Kidney epithelial cell (primary cell): ENCODE measurements around the gene RASA1. TPM values are rescaled to one million over a fixed set of nuclear protein-coding genes. Genes with fewer than 3 reads are reported as not detected.

ENCODE experiments used
- DNase-seq: peaks from one replicate; pipeline ENCODE4 v3.0.0-alpha.2; 2010; ENCODE audit warnings: low read depth
- H3K27me3 ChIP-seq: 2 replicates; pipeline ENCODE4 v1.6.0; 2011; ENCODE audit warnings: low read length; ENCODE audit not compliant: control insufficient read depth, insufficient read depth
- H3K36me3 ChIP-seq: 2 replicates; pipeline ENCODE4 v1.5.1; 2011; ENCODE audit warnings: low read length; ENCODE audit not compliant: control insufficient read depth, insufficient read depth
- H3K4me3 ChIP-seq: 2 replicates; pipeline ENCODE4 v1.5.1; 2011; ENCODE audit warnings: low read depth, mild to moderate bottlenecking, control low read depth, low read length
- CTCF ChIP-seq: IDR thresholded peaks from 2 replicates; pipeline ENCODE4 v1.5.1; 2011; ENCODE audit warnings: mild to moderate bottlenecking, moderate library complexity, low read length, control low read depth, inconsistent platforms; ENCODE audit not compliant: insufficient read depth, poor library complexity, severe bottlenecking
- total RNA-seq: library from RNA; depleted of rRNA; stranded (reverse); fragments of >200 nt; gene quantifications from 2 replicates; pipeline ENCODE4 v1.2.3, GENCODE V29; 2015

RASA1 gene
- total RNA-seq, 1 donor from 2014 or later: 42.8 TPM

GRCh38 chr5:87307796-87308423 lies 40.2 kb downstream of the RASA1 start:
- no peak overlapping the region for H3K4me3 ChIP-seq
- TF ChIP-seq CTCF: no peak
- DNase-seq: no peak
- H3K36me3 ChIP-seq: no peaks in the 10 kb centered on the region
- no peaks in the 10 kb centered on the region for H3K27me3 ChIP-seq

GRCh38 chr5:87311405-87312279 lies 44.0 kb downstream of the RASA1 start:
- no peak for DNase-seq
- TF ChIP-seq CTCF: no peak
- no peak overlapping the region for H3K4me3 ChIP-seq
- H3K27me3 ChIP-seq: no peaks in the 10 kb centered on the region
- no peaks in the 10 kb centered on the region for H3K36me3 ChIP-seq

- Histone ChIP-seq H3K27me3 (no peaks in the 10 kb centered on the region), H3K36me3 (no peaks in the 10 kb centered on the region), H3K4me3 (no peak overlapping the region)
- no peak for DNase-seq
- no peak for TF ChIP-seq CTCF
Observed at GRCh38 chr5:87313216-87313615, 45.5 kb downstream of the RASA1 start.

GRCh38 chr5:87319469-87319868 lies 51.8 kb downstream of the RASA1 start:
- Histone ChIP-seq H3K36me3 (no peaks in the 10 kb centered on the region), H3K27me3 (no peaks in the 10 kb centered on the region), H3K4me3 (no peak overlapping the region)
- TF ChIP-seq CTCF: no peak
- DNase-seq: no peak

GRCh38 chr5:87321605-87322004 lies 53.9 kb downstream of the RASA1 start:
- Histone ChIP-seq H3K4me3 (no peak overlapping the region), H3K36me3 (no peaks in the 10 kb centered on the region), H3K27me3 (no peaks in the 10 kb centered on the region)
- no peak for DNase-seq
- no peak for TF ChIP-seq CTCF

- Histone ChIP-seq H3K27me3 (no peaks in the 10 kb centered on the region), H3K4me3 (no peak overlapping the region), H3K36me3 (no peaks in the 10 kb centered on the region)
- no peak for TF ChIP-seq CTCF
- no peak for DNase-seq
Observed at GRCh38 chr5:87322381-87322780, 54.7 kb downstream of the RASA1 start.
